HG02852 (cell line): Measurements from ENCODE around the gene SLC22A15.
"Not testable (repeated sequence)": the region's sequence is repeated elsewhere in the genome, so short reads cannot be mapped to it uniquely, and the experiment has no call there.

Source experiments
- ATAC-seq: cut with Tn5 transposase; IDR thresholded peaks from one replicate; pipeline ENCODE4 v1.9.1; 2021; ENCODE audit warnings: mild to moderate bottlenecking, moderate library complexity; ENCODE audit not compliant: unreplicated experiment

Gene SLC22A15

GRCh38 chr1:115980998-115981993, 5.0 kb downstream of the SLC22A15 start:
- no peak for ATAC-seq

GRCh38 chr1:115982400-115982799, 6.1 kb downstream of the SLC22A15 start:
- ATAC-seq, result peak; percentile 67

GRCh38 chr1:115983584-115983983, 7.3 kb downstream of the SLC22A15 start:
- no peak for ATAC-seq

GRCh38 chr1:115987623-115988022, 11.3 kb downstream of the SLC22A15 start:
- ATAC-seq, result no peak

GRCh38 chr1:115988953-115989352, 12.6 kb downstream of the SLC22A15 start:
- no peak for ATAC-seq

GRCh38 chr1:115989699-115990098, 13.4 kb downstream of the SLC22A15 start:
- ATAC-seq, result no peak

- ATAC-seq, result no peak
These were observed 15.6 kb downstream of the SLC22A15 start for GRCh38 chr1:115991909-115992308.

- ATAC-seq, result not testable (repeated sequence)
These were observed 21.6 kb downstream of the SLC22A15 start for GRCh38 chr1:115997921-115998320.

GRCh38 chr1:116001739-116002487, 25.6 kb downstream of the SLC22A15 start:
- no peak for ATAC-seq

- ATAC-seq, result no peak
These were observed 26.6 kb downstream of the SLC22A15 start for GRCh38 chr1:116002781-116003420.

GRCh38 chr1:116003823-116004222, 27.5 kb downstream of the SLC22A15 start:
- ATAC-seq, result no peak

GRCh38 chr1:116006486-116006964, 30.2 kb downstream of the SLC22A15 start:
- peak; percentile 96 for ATAC-seq

- no peak for ATAC-seq
These were observed 32.5 kb downstream of the SLC22A15 start for GRCh38 chr1:116008656-116009390.

- no peak for ATAC-seq
These were observed 36.4 kb downstream of the SLC22A15 start for GRCh38 chr1:116012716-116013115.

- no peak for ATAC-seq
These were observed 39.4 kb downstream of the SLC22A15 start for GRCh38 chr1:116015679-116016078.

GRCh38 chr1:116018007-116018406, 41.7 kb downstream of the SLC22A15 start:
- ATAC-seq, result no peak

GRCh38 chr1:116019653-116020253, 43.4 kb downstream of the SLC22A15 start:
- no peak for ATAC-seq

GRCh38 chr1:116020668-116021272, 44.5 kb downstream of the SLC22A15 start:
- peak; percentile 87 for ATAC-seq

- no peak for ATAC-seq
These were observed 48.3 kb downstream of the SLC22A15 start for GRCh38 chr1:116024626-116025025.

- no peak for ATAC-seq
These were observed 50.3 kb downstream of the SLC22A15 start for GRCh38 chr1:116026631-116027030.
